Neural progenitor cell (in vitro differentiated cells): Measurements from ENCODE around the gene NT5C2. TPM values are rescaled to one million over a fixed set of nuclear protein-coding genes. Genes with fewer than 3 reads are reported as not detected.
A peak's percentile ranks its signal among the peaks of the same experiment; 100 is the strongest.

Source experiments
- DNase-seq: peaks from one replicate; pipeline ENCODE4 v3.0.0-alpha.2; 2016; ENCODE audit warnings: low spot score
- H2AFZ ChIP-seq: fragments of 200-600 bp; sonication (generic); replicated peaks from 2 replicates; pipeline ENCODE4 v1.6.1; 2016; ENCODE audit warnings: antibody characterized with exemption
- H3F3A ChIP-seq: fragments of 200-600 bp; sonication (generic); 2 replicates; pipeline ENCODE4 v1.6.1; 2016; ENCODE audit warnings: antibody characterized with exemption, low read depth
- H3K27ac ChIP-seq: fragments of 200-600 bp; sonication (generic); 2 replicates; pipeline ENCODE4 v1.5.1; 2016; ENCODE audit warnings: mild to moderate bottlenecking
- H3K27me3 ChIP-seq: fragments of 200-600 bp; sonication (generic); 2 replicates; pipeline ENCODE4 v1.6.1; 2016; ENCODE audit warnings: mild to moderate bottlenecking, moderate library complexity
- H3K36me3 ChIP-seq: fragments of 200-600 bp; sonication (generic); 2 replicates; pipeline ENCODE4 v1.5.1; 2016
- H3K4me1 ChIP-seq: fragments of 200-600 bp; sonication (generic); 2 replicates; pipeline ENCODE4 v1.6.1; 2016; ENCODE audit warnings: mixed run types
- H3K4me2 ChIP-seq: fragments of 200-600 bp; sonication (generic); 2 replicates; pipeline ENCODE4 v1.6.1; 2016
- H3K4me3 ChIP-seq: fragments of 200-600 bp; sonication (generic); 2 replicates; pipeline ENCODE4 v1.5.1; 2016
- H3K79me2 ChIP-seq: fragments of 200-600 bp; sonication (generic); 2 replicates; pipeline ENCODE4 v1.6.1; 2016; ENCODE audit warnings: low read depth
- H3K9ac ChIP-seq: fragments of 200-600 bp; sonication (generic); 2 replicates; pipeline ENCODE4 v1.6.1; 2016
- H3K9me3 ChIP-seq: fragments of 200-600 bp; sonication (generic); 2 replicates; pipeline ENCODE4 v1.5.1; 2016; ENCODE audit warnings: low read depth
- H4K20me1 ChIP-seq: fragments of 200-600 bp; sonication (generic); 2 replicates; pipeline ENCODE4 v1.6.1; 2016; ENCODE audit warnings: low read depth
- H3K27ac Mint-ChIP-seq: 3 replicates; pipeline ENCODE4 v1.8.0; 2021; ENCODE audit warnings: mixed read lengths
- H3K27me3 Mint-ChIP-seq: 2 replicates; pipeline ENCODE4 v1.8.0; 2022; ENCODE audit warnings: low read depth, mild to moderate bottlenecking, inconsistent platforms, moderate library complexity, mixed read lengths; ENCODE audit not compliant: insufficient read depth
- H3K36me3 Mint-ChIP-seq: 3 replicates; pipeline ENCODE4 v1.8.0; 2021; ENCODE audit warnings: mixed read lengths
- H3K4me1 Mint-ChIP-seq: 3 replicates; pipeline ENCODE4 v1.8.0; 2021; ENCODE audit warnings: mixed read lengths
- H3K4me3 Mint-ChIP-seq: 3 replicates; pipeline ENCODE4 v1.8.0; 2021; ENCODE audit warnings: mild to moderate bottlenecking, moderate library complexity, mixed read lengths
- H3K9me3 Mint-ChIP-seq: 3 replicates; pipeline ENCODE4 v1.8.0; 2020; ENCODE audit warnings: mixed read lengths
- EZH2 ChIP-seq: fragments of 200-600 bp; sonication (generic); IDR thresholded peaks from 2 replicates; pipeline ENCODE4 v1.6.1; 2017; ENCODE audit warnings: antibody characterized with exemption, mild to moderate bottlenecking, moderate library complexity
- EZH2phosphoT487 ChIP-seq: fragments of 200-600 bp; sonication (generic); IDR thresholded peaks from 2 replicates; pipeline ENCODE4 v1.6.1; 2017; ENCODE audit warnings: antibody characterized with exemption
- total RNA-seq: library from RNA; depleted of rRNA; stranded (reverse); fragments of >200 nt; gene quantifications from 2 replicates; pipeline ENCODE4 v1.2.3, GENCODE V29; 2015; ENCODE audit warnings: low replicate concordance
- TF ChIP-seq, protein P1 (sequence below): fragments of 200-600 bp; sonication (generic); IDR thresholded peaks from 2 replicates; pipeline ENCODE4 v1.5.1; 2017; ENCODE audit warnings: antibody characterized with exemption, mild to moderate bottlenecking

Gene NT5C2
- total RNA-seq, 1 donor from 2014 or later: 63.6 TPM

DNA sequence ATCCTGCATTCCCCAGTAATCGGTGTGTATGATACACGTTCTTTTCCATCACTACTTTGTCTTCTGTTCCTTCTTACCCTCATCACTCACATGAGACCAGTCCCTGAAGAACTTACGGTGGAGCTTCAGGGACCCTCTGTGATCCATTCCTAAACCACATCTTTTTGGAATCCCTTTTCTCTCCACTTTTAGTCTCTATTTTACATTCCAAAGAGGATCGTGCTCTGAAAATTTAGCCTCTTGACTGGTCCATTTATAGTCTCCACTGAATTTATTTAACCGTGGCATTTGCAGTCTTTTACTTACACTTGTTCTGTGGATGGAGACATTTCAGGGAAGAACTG is 109.1 kb downstream of the NT5C2 start:
- Histone ChIP-seq H3K36me3 (peaks cover 5% of the 10 kb centered on the region), H3K4me2 (no peak overlapping the region), H3K27ac (peak overlapping the region; percentile 22), H3K9ac (no peak overlapping the region), H3K9me3 (no peaks in the 10 kb centered on the region), H3K79me2 (no peaks in the 10 kb centered on the region), H4K20me1 (no peaks in the 10 kb centered on the region), H3K4me3 (no peak overlapping the region), H3K27me3 (no peaks in the 10 kb centered on the region), H3F3A (no peaks in the 10 kb centered on the region), H2AFZ (no peak overlapping the region), H3K4me1 (no peaks in the 10 kb centered on the region)
- TF ChIP-seq EZH2phosphoT487 (no peak), EZH2 (no peak)
- TF ChIP-seq, protein P1, sequence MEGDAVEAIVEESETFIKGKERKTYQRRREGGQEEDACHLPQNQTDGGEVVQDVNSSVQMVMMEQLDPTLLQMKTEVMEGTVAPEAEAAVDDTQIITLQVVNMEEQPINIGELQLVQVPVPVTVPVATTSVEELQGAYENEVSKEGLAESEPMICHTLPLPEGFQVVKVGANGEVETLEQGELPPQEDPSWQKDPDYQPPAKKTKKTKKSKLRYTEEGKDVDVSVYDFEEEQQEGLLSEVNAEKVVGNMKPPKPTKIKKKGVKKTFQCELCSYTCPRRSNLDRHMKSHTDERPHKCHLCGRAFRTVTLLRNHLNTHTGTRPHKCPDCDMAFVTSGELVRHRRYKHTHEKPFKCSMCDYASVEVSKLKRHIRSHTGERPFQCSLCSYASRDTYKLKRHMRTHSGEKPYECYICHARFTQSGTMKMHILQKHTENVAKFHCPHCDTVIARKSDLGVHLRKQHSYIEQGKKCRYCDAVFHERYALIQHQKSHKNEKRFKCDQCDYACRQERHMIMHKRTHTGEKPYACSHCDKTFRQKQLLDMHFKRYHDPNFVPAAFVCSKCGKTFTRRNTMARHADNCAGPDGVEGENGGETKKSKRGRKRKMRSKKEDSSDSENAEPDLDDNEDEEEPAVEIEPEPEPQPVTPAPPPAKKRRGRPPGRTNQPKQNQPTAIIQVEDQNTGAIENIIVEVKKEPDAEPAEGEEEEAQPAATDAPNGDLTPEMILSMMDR: no peak
- Mint-ChIP-seq H3K36me3 (peaks cover 32% of the 10 kb centered on the region), H3K27me3 (no peaks in the 10 kb centered on the region), H3K4me1 (no peaks in the 10 kb centered on the region), H3K4me3 (no peak overlapping the region), H3K9me3 (no peaks in the 10 kb centered on the region), H3K27ac (no peak overlapping the region)
- DNase-seq: no peak

DNA sequence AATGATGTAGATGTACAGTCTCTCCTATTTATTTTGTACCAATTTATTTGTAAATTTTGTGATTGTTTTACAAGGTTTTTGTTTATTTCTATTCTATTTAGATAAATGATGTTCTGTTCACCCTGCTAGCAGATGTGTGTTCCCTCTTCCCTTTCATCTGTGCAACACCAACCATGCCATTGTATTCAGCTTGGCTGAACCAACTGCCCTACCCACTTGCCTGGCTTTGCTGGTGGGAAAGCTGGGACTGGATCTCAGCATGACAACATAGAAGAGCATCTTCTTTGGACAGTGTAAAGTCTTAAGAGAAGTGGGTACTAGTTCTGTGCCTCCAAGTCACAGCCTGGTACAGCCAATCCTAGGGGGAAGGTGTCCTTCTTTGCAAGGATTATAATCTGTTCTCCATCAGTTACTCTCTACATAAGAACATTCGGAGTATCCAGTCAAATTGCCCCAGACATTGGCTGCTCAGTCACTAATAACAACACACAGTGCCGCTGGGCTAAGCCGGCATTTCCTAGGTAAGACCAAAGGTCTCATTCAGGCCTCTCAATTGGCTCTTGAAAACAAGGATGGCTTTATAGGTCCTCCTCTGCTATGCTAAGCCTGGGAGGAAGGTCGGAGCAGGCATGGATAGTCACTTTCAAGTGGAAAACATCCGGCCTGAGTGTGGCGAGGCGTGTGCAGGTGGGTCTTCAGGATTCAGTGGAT is 109.7 kb downstream of the NT5C2 start:
- H3K36me3 ChIP-seq: peaks cover 5% of the 10 kb centered on the region
- no peak for TF ChIP-seq EZH2phosphoT487
- TF ChIP-seq, protein P1: no peak
- no peak for TF ChIP-seq EZH2
- no peak overlapping the region for H3K4me3 Mint-ChIP-seq

DNA sequence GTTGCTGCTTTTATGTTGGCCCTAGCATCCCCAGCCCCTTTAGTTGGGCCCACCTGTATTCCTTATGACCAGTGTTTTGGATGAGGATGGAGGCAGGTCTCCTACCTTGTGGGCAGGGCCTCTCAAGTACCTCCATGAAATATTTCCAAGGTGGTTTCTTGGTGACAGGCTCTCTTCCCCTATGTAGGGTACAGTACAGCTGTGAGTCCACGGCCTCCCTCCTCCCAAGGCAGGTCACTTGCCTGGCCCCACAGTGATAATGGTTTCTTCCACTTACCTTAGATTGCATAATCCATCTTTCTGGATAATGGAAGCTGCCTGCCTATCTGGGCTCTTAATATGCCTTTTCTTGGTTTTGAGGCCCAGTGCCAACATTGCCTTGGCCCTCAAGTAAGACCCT is 110.4 kb downstream of the NT5C2 start:
- no peaks in the 10 kb centered on the region for H4K20me1 ChIP-seq
- H3K4me1 ChIP-seq: no peaks in the 10 kb centered on the region
- no peak overlapping the region for H3K4me3 ChIP-seq
- no peaks in the 10 kb centered on the region for H3K9me3 ChIP-seq
- H3K36me3 ChIP-seq: peaks cover under 1% of the 10 kb centered on the region
- H3K79me2 ChIP-seq: no peaks in the 10 kb centered on the region
- no peak overlapping the region for H3K9ac ChIP-seq
- no peaks in the 10 kb centered on the region for H3K27me3 Mint-ChIP-seq
- H3K4me2 ChIP-seq: no peak overlapping the region
- no peak overlapping the region for H3K27ac Mint-ChIP-seq
- H3K27me3 ChIP-seq: no peaks in the 10 kb centered on the region
- TF ChIP-seq, protein P1: no peak
- TF ChIP-seq EZH2 (no peak), EZH2phosphoT487 (no peak)
- DNase-seq: no peak
- H3F3A ChIP-seq: no peaks in the 10 kb centered on the region
- H2AFZ ChIP-seq: no peak overlapping the region
- no peak overlapping the region for H3K27ac ChIP-seq
- H3K4me1 Mint-ChIP-seq: no peaks in the 10 kb centered on the region
- H3K4me3 Mint-ChIP-seq: no peak overlapping the region
- H3K36me3 Mint-ChIP-seq: peaks cover 31% of the 10 kb centered on the region
- no peaks in the 10 kb centered on the region for H3K9me3 Mint-ChIP-seq

More for the DNA sequence above, 109.7 kb downstream of the NT5C2 start:
- DNase-seq: no peak
- Histone ChIP-seq H3K27me3 (no peaks in the 10 kb centered on the region), H4K20me1 (no peaks in the 10 kb centered on the region), H3F3A (no peaks in the 10 kb centered on the region), H3K4me3 (no peak overlapping the region), H3K79me2 (no peaks in the 10 kb centered on the region), H3K4me1 (no peaks in the 10 kb centered on the region), H3K27ac (no peak overlapping the region), H3K4me2 (no peak overlapping the region), H2AFZ (no peak overlapping the region), H3K9me3 (no peaks in the 10 kb centered on the region), H3K9ac (no peak overlapping the region)
- Mint-ChIP-seq H3K27ac (no peak overlapping the region), H3K36me3 (peaks cover 32% of the 10 kb centered on the region), H3K9me3 (no peaks in the 10 kb centered on the region), H3K27me3 (no peaks in the 10 kb centered on the region), H3K4me1 (no peaks in the 10 kb centered on the region)
